K562 (cell line): ENCODE data around the gene RNF214. TPM values are rescaled to one million over a fixed set of nuclear protein-coding genes. Genes with fewer than 3 reads are reported as not detected.

Source experiments
- ATAC-seq: fragments of 200-7000 bp; cut with Tn5 transposase; 3 replicates; pipeline ENCODE4 v1.9.1; 2020; ENCODE audit warnings: moderate library complexity
- BruUV-seq: library from RNA; stranded (reverse); fragments of 400-500 nt; replicated peaks from 2 replicates; lab custom pipeline; 2021; lab: Mats Ljungman, UMichigan
- CTCF ChIA-PET: fragments of 300-600 bp; formaldehyde crosslinking; extraction: SDS; loops from one replicate; lab custom pipeline; 2021; ENCODE audit warnings: low intra/inter-chr PET ratio; lab: Yijun Ruan, JAX
- POLR2A ChIA-PET: fragments of 300-600, 350-650 bp; sonication (Branson Sonifier 250); formaldehyde crosslinking; extraction: SDS; loops from one replicate; lab custom pipeline; 2021; ENCODE audit warnings: antibody characterized with exemption, inconsistent platforms; lab: Yijun Ruan, JAX
- DNase-seq, 4 experiments: peaks; one replicate each; pipeline versions ENCODE4 v3.0.0 to v3.0.0-alpha.2; 2011 to 2018; ENCODE audit warnings: low spot score in 3 of 4, mixed read lengths in 3 of 4; ENCODE audit errors: extremely low read depth in 1 of 4
- FAIRE-seq: peaks from 2 replicates; lab custom pipeline; 2011; peaks lifted over from hg19 to GRCh38; lab: Jason Lieb, UNC
- H2AFZ ChIP-seq: 2 replicates; pipeline ENCODE4 v1.6.0; 2011; ENCODE audit warnings: low read depth, low read length, control low read depth, inconsistent platforms
- H3K27ac ChIP-seq: fragments of 200-600 bp; 3 replicates; pipeline ENCODE4 v1.8.0; 2011; ENCODE audit warnings: low read depth, mild to moderate bottlenecking, control low read depth, inconsistent platforms, low read length, moderate library complexity, mixed read lengths; ENCODE audit errors: extremely low read depth
- H3K27me3 ChIP-seq, 2 experiments: fragments of 300-600 bp in 1 of 2; 2 replicates in 1 of 2; 3 replicates in 1 of 2; pipeline versions ENCODE4 v1.6.0 to v1.8.0; 2011; ENCODE audit warnings: inconsistent platforms in 2 of 2, low read length in 2 of 2, mild to moderate bottlenecking in 1 of 2, mixed read lengths in 1 of 2, moderate library complexity in 1 of 2; ENCODE audit not compliant: control insufficient read depth in 2 of 2, insufficient read depth in 2 of 2
- H3K36me3 ChIP-seq: fragments of 300-600 bp; 3 replicates; pipeline ENCODE4 v1.8.0; 2011; ENCODE audit warnings: mild to moderate bottlenecking, low read length, inconsistent platforms; ENCODE audit not compliant: control insufficient read depth, insufficient read depth
- H3K4me1 ChIP-seq, 2 experiments: fragments of 200-600 bp in 1 of 2; replicated peaks in 1 of 2; 2 replicates in 1 of 2; 3 replicates in 1 of 2; pipeline versions ENCODE4 v1.5.1 to v1.8.0; 2011; ENCODE audit warnings: inconsistent platforms in 2 of 2, low read length in 2 of 2, mild to moderate bottlenecking in 1 of 2, mixed read lengths in 1 of 2, moderate library complexity in 1 of 2; ENCODE audit not compliant: control insufficient read depth in 2 of 2, insufficient read depth in 2 of 2
- H3K4me2 ChIP-seq: 2 replicates; pipeline ENCODE4 v1.6.1; 2011; ENCODE audit warnings: low read length, control low read depth, inconsistent platforms, mixed read lengths; ENCODE audit not compliant: insufficient read depth
- H3K4me3 ChIP-seq: fragments of 200-600 bp; sonication (generic), shearing (Covaris generic); 2 replicates; pipeline ENCODE4 v1.5.1; 2016; ENCODE audit warnings: control low read depth, inconsistent platforms
- H3K79me2 ChIP-seq: fragments of 200-600 bp; 3 replicates; pipeline ENCODE4 v1.8.0; 2011; ENCODE audit warnings: low read length, inconsistent platforms; ENCODE audit not compliant: control insufficient read depth, insufficient read depth
- H3K9ac ChIP-seq, 2 experiments: 2 replicates each; pipeline versions ENCODE4 v1.6.0 to v1.6.1; 2011; ENCODE audit warnings: low read depth in 2 of 2, low read length in 2 of 2, control low read depth in 1 of 2, inconsistent platforms in 1 of 2, mild to moderate bottlenecking in 1 of 2, mixed read lengths in 1 of 2; ENCODE audit not compliant: insufficient read depth in 1 of 2
- H3K9me1 ChIP-seq: one replicate; pipeline ENCODE4 v1.6.0; 2011; ENCODE audit warnings: inconsistent platforms, mild to moderate bottlenecking, low read length, moderate library complexity; ENCODE audit not compliant: control insufficient read depth, insufficient read depth
- H3K9me3 ChIP-seq: replicated peaks from 2 replicates; pipeline ENCODE4 v1.5.1; 2011; ENCODE audit warnings: low read depth, low read length, inconsistent platforms; ENCODE audit not compliant: control insufficient read depth, insufficient read depth
- H4K20me1 ChIP-seq: replicated peaks from 2 replicates; pipeline ENCODE4 v1.6.1; 2011; ENCODE audit warnings: low read length, inconsistent platforms, mixed read lengths; ENCODE audit not compliant: control insufficient read depth, insufficient read depth
- CBX5 ChIP-seq: IDR thresholded peaks from 2 replicates; pipeline ENCODE4 v1.6.1; 2014; ENCODE audit warnings: low read depth, borderline replicate concordance
- CHCHD3 ChIP-seq: fragments of 250-450 bp; sonication (Bioruptor Pico); IDR thresholded peaks from 2 replicates; pipeline ENCODE4 v2.1.2; 2022; ENCODE audit warnings: mild to moderate bottlenecking
- CLOCK ChIP-seq: fragments of 250-450 bp; sonication (Bioruptor Pico); IDR thresholded peaks from 2 replicates; pipeline ENCODE4 v1.4.0; 2020; ENCODE audit warnings: mild to moderate bottlenecking, moderate library complexity, borderline replicate concordance
- EGR1 ChIP-seq: fragments of 450-650 bp; conservative IDR thresholded peaks from 2 replicates; pipeline ENCODE4 v1.6.1; 2017; ENCODE audit warnings: mild to moderate bottlenecking
- MXD1 ChIP-seq: fragments of 250-450 bp; sonication (Bioruptor Pico); IDR thresholded peaks from 2 replicates; pipeline ENCODE4 v1.8.0; 2021; ENCODE audit warnings: borderline replicate concordance, mild to moderate bottlenecking, moderate library complexity; ENCODE audit not compliant: poor library complexity, severe bottlenecking
- SNRNP70 ChIP-seq: fragments of 200-400 bp; formaldehyde crosslinking; optimal IDR thresholded peaks from 2 replicates; pipeline ENCODE3; 2017; ENCODE audit warnings: low read depth, low read length
- TCF7 ChIP-seq: sonication (generic); IDR thresholded peaks from 2 replicates; pipeline ENCODE4 v1.6.1; 2016; ENCODE audit warnings: antibody characterized with exemption, borderline replicate concordance
- ZNF232 ChIP-seq: sonication (generic); formaldehyde crosslinking; IDR thresholded peaks from 2 replicates; pipeline ENCODE4 v1.8.0; 2022; ENCODE audit warnings: mild to moderate bottlenecking, missing genetic modification reagents
- ZNF280A ChIP-seq: fragments of 450-650 bp; IDR thresholded peaks from 2 replicates; pipeline ENCODE4 v1.6.1; 2018; ENCODE audit warnings: mild to moderate bottlenecking, low read depth; ENCODE audit not compliant: partially characterized antibody
- ZNF644 ChIP-seq: fragments of 200-800 bp; sonication (Bioruptor generic); IDR thresholded peaks from 2 replicates; pipeline ENCODE4 v1.6.1; 2016; ENCODE audit warnings: low read depth, missing genetic modification characterization, missing compliant biosample characterization
- ZNF740 ChIP-seq, 3 experiments: fragments of 200-800 bp in 1 of 3; sonication (Bioruptor generic) in 1 of 3; sonication (generic) in 1 of 3; formaldehyde crosslinking in 1 of 3; IDR thresholded peaks; 2 replicates each; pipeline versions ENCODE4 v1.6.1 to v1.8.0; 2016 to 2022; ENCODE audit warnings: mild to moderate bottlenecking in 2 of 3, missing compliant biosample characterization in 2 of 3, missing genetic modification characterization in 2 of 3, missing genetic modification reagents in 1 of 3
- WGBS: fragments of 100-300 bp; shearing (Covaris generic); methylation state at CpG from one replicate; pipeline ENCODE4 v1.1.6; 2016; ENCODE audit warnings: low coverage, mixed read lengths; ENCODE audit not compliant: insufficient coverage; ENCODE audit errors: missing lambda C conversion rate; 5-methylcytosine and 5-hydroxymethylcytosine counted together
- in situ Hi-C: fragments of 300-500 bp; cut with MboI; formaldehyde crosslinking; loops from 4 replicates; pipeline ENCODE4 v1.15.0; 2018; ENCODE audit warnings: inconsistent platforms, mixed read lengths
- intact Hi-C: fragments of 100-400 bp; cut with micrococcal nuclease; formaldehyde crosslinking; loops from 2 replicates; pipeline ENCODE4 v1.14.2; 2022
- polyA plus RNA-seq, 8 experiments: library from polyadenylated mRNA; depleted of rRNA in 4 of 8; stranded (reverse) in 5 of 8; unstranded in 3 of 8; fragments of >200 nt; fragmentation: Nextera tagmentation in 2 of 8; fragmentation: Illumina TruSeq in 1 of 8; extraction: Ambion mirVana in 2 of 8; extraction: Trizol in 1 of 8; gene quantifications; 2 replicates each; pipeline versions ENCODE4 v1.2.1 to v1.2.3, GENCODE V29; 2011 to 2014; ENCODE audit warnings: inconsistent platforms in 1 of 8, missing spikeins in 1 of 8
- total RNA-seq, 7 experiments: library from RNA; depleted of rRNA in 6 of 7; stranded (reverse); fragments of >200 nt in 6 of 7; fragmentation: Illumina TruSeq in 2 of 7; extraction: Trizol in 2 of 7; gene quantifications; 2 replicates each; pipeline versions ENCODE4 v1.2.1 to v1.2.3, GENCODE V29; 2011 to 2021; ENCODE audit warnings: low replicate concordance in 1 of 7

RNF214 gene
- total and polyA plus RNA-seq, 9 of the 15 experiments (the other 6 are each of a cell fraction or from before 2014, with no cell fraction given): 6.6 to 24.8 (median 11.9) TPM

GRCh38 chr11:117212697-117213355 is 19.6 kb upstream of the RNF214 start:
- Histone ChIP-seq H3K36me3 (peaks cover 35% of the 10 kb centered on the region; the same call in 2 of the 3 replicates), H3K27me3 (no peaks in the 10 kb centered on the region), H3K79me2 (no peaks in the 10 kb centered on the region), H2AFZ (no peak overlapping the region), H3K27ac (no peak overlapping the region), H3K4me2 (no peak overlapping the region), H4K20me1 (no peaks in the 10 kb centered on the region), H3K9ac (no peak overlapping the region), H3K9me3 (no peaks in the 10 kb centered on the region), H3K9me1 (no peaks in the 10 kb centered on the region), H3K4me3 (no peak overlapping the region), H3K4me1 (peaks cover 0 to 4% of the 10 kb centered on the region in 2 experiments; a peak in 2 of 5 replicates)
- DNase-seq (no peak), FAIRE-seq (no peak), ATAC-seq (no peak)
- no peak for TF ChIP-seq TCF7
- TF ChIP-seq ZNF280A: no peak
- TF ChIP-seq CBX5: no peak
- TF ChIP-seq CHCHD3 (CRISPR knock-in tag): no peak
- no peak for TF ChIP-seq ZNF740 (CRISPR knock-in tag; IDR thresholded peaks at IDR 0.05)
- TF ChIP-seq ZNF740 (tag; IDR thresholded peaks at IDR 0.05): no peak
- TF ChIP-seq CLOCK: no peak
- TF ChIP-seq MXD1 (CRISPR knock-in tag): no peak
- TF ChIP-seq EGR1: no peak
- TF ChIP-seq ZNF232: no peak
- TF ChIP-seq ZNF644 (tag): no peak
- TF ChIP-seq SNRNP70: no peak
- 87% methylated on average over 8 of the region's 11 CpGs for WGBS
- ChIA-PET CTCF (no interaction called here), POLR2A (interaction anchor here (0.6 to 0.7 kb wide), 2 partner anchors 32 to 104 kb away, joined by 3 to 4 read pairs; no protein-coding TSS in a partner anchor)
- BruUV-seq: no TSS peak
- intact Hi-C loops: no loop called here
- in situ Hi-C loops: no loop called here
